Measurements from ENCODE around the gene AUTS2.

GRCh38 chr7:70436790-70437350, 838.6 kb downstream of the AUTS2 start:
- TF ChIP-seq CTCF (conservative IDR thresholded peaks at IDR 0.05; ENCODE audit: low read depth in 2 of 2): no peak
- no peak for TF ChIP-seq CREB1 (CRISPR knock-in tag; IDR thresholded peaks at IDR 0.05; ENCODE audit: low read depth)
- no peak for TF ChIP-seq POLR2AphosphoS5 (IDR thresholded peaks at IDR 0.05; ENCODE audit: low read depth)
- no peak for TF ChIP-seq EZH2 (IDR thresholded peaks at IDR 0.05; ENCODE audit: low read depth, unreplicated experiment)

Data from GM23338 (cell line).